HCT116 (cell line): Measurements from ENCODE around the gene LRPPRC. TPM values are rescaled to one million over a fixed set of nuclear protein-coding genes. Genes with fewer than 3 reads are reported as not detected.

Experiments
- ATAC-seq: fragments of 200-7000 bp; cut with Tn5 transposase; 2 replicates; pipeline ENCODE4 v1.9.1; 2020; ENCODE audit warnings: mild to moderate bottlenecking, moderate library complexity
- BruUV-seq: library from RNA; stranded (reverse); fragments of 400-500 nt; replicated peaks from 2 replicates; lab custom pipeline; 2021; lab: Mats Ljungman, UMichigan
- CTCF ChIA-PET: fragments of 300-600 bp; sonication (Branson Sonifier 250); formaldehyde crosslinking; loops from one replicate; lab custom pipeline; 2021; ENCODE audit warnings: antibody characterized with exemption; lab: Charles Lee
- POLR2A ChIA-PET: fragments of 300-600, 350-600 bp; sonication (Branson Sonifier 250); formaldehyde crosslinking; loops from one replicate; lab custom pipeline; 2021; ENCODE audit warnings: antibody characterized with exemption; lab: Charles Lee
- RAD21 ChIA-PET, 2 experiments: fragments of 300-600 bp; sonication (Branson Sonifier 250); formaldehyde crosslinking; loops; one replicate each; lab custom pipeline; 2023; ENCODE audit warnings: low total read pairs in 2 of 2; ENCODE audit not compliant: uncharacterized antibody in 2 of 2, unreplicated experiment in 2 of 2, low non-redundant PET in 1 of 2; lab: Charles Lee
- DNase-seq: peaks from one replicate; pipeline ENCODE4 v3.0.0-alpha.2; 2010; ENCODE audit warnings: low read depth, low spot score
- H2AFZ ChIP-seq: fragments of 200-600 bp; shearing (Covaris generic), sonication (generic); 2 replicates; pipeline ENCODE4 v1.6.1; 2017; ENCODE audit warnings: low read depth, mixed run types, mixed read lengths, antibody characterized with exemption, low read length; ENCODE audit not compliant: poor library complexity, severe bottlenecking
- H3K27ac ChIP-seq: 2 replicates; pipeline ENCODE4 v1.5.1; 2012; ENCODE audit warnings: low read depth, low read length
- H3K27me3 ChIP-seq: fragments of 200-600 bp; sonication (generic); 2 replicates; pipeline ENCODE4 v1.6.1; 2016; ENCODE audit warnings: mixed run types, low read length, mixed read lengths; ENCODE audit not compliant: insufficient read depth
- H3K36me3 ChIP-seq, 2 experiments: fragments of 200-500 bp in 1 of 2; fragments of 200-600 bp in 1 of 2; sonication (Bioruptor generic) in 1 of 2; sonication (generic) in 1 of 2; 2 replicates each; pipeline versions ENCODE4 v1.5.1 to v1.6.1; 2014 to 2016; ENCODE audit warnings: low read length in 2 of 2, inconsistent platforms in 1 of 2, mixed read lengths in 1 of 2, mixed run types in 1 of 2; ENCODE audit not compliant: insufficient read depth in 2 of 2, control insufficient read depth in 1 of 2
- H3K4me1 ChIP-seq, 2 experiments: fragments of 200-600 bp in 1 of 2; sonication (generic) in 1 of 2; 2 replicates each; pipeline versions ENCODE4 v1.5.1 to v1.6.1; 2012 to 2017; ENCODE audit warnings: low read length in 2 of 2, inconsistent platforms in 1 of 2, mild to moderate bottlenecking in 1 of 2, mixed read lengths in 1 of 2, mixed run types in 1 of 2, moderate library complexity in 1 of 2; ENCODE audit not compliant: insufficient read depth in 2 of 2, control insufficient read depth in 1 of 2
- H3K4me2 ChIP-seq: fragments of 200-600 bp; sonication (generic); 2 replicates; pipeline ENCODE4 v1.6.1; 2017; ENCODE audit warnings: mixed run types, low read length, mixed read lengths
- H3K4me3 ChIP-seq, 2 experiments: fragments of 200-600 bp in 1 of 2; sonication (generic) in 1 of 2; replicated peaks in 1 of 2; 2 replicates each; pipeline ENCODE4 v1.5.1; 2011 to 2016; ENCODE audit warnings: low read length in 2 of 2, control low read depth in 1 of 2, low read depth in 1 of 2, mild to moderate bottlenecking in 1 of 2, mixed read lengths in 1 of 2, mixed run types in 1 of 2
- H3K79me2 ChIP-seq: fragments of 200-600 bp; sonication (generic); 2 replicates; pipeline ENCODE4 v1.6.1; 2017; ENCODE audit warnings: mild to moderate bottlenecking, mixed run types, low read length, moderate library complexity, mixed read lengths; ENCODE audit not compliant: insufficient read depth
- H3K9ac ChIP-seq: fragments of 200-600 bp; sonication (generic); 2 replicates; pipeline ENCODE4 v1.6.1; 2016; ENCODE audit warnings: low read length, mixed read lengths
- H3K9me2 ChIP-seq: fragments of 200-600 bp; sonication (generic), shearing (Covaris generic); 2 replicates; pipeline ENCODE4 v1.6.1; 2017; ENCODE audit warnings: mixed run types, mild to moderate bottlenecking, moderate library complexity; ENCODE audit not compliant: insufficient read depth
- H3K9me3 ChIP-seq, 2 experiments: fragments of 200-500 bp in 1 of 2; fragments of 200-600 bp in 1 of 2; sonication (Bioruptor generic) in 1 of 2; sonication (generic) in 1 of 2; 2 replicates each; pipeline ENCODE4 v1.6.1; 2014 to 2017; ENCODE audit warnings: low read length in 2 of 2, mixed read lengths in 2 of 2, inconsistent platforms in 1 of 2, low read depth in 1 of 2, mild to moderate bottlenecking in 1 of 2, mixed run types in 1 of 2, moderate library complexity in 1 of 2; ENCODE audit not compliant: control insufficient read depth in 1 of 2, insufficient read depth in 1 of 2
- H4K20me1 ChIP-seq: fragments of 200-600 bp; sonication (generic), shearing (Covaris generic); 2 replicates; pipeline ENCODE4 v1.6.1; 2017; ENCODE audit warnings: mixed run types, mild to moderate bottlenecking, moderate library complexity; ENCODE audit not compliant: insufficient read depth
- CBX3 ChIP-seq: IDR thresholded peaks from 2 replicates; pipeline ENCODE4 v1.6.1; 2012; ENCODE audit warnings: low read depth
- CEBPB ChIP-seq: IDR thresholded peaks from 2 replicates; pipeline ENCODE4 v1.6.1; 2012; ENCODE audit warnings: low read depth
- EGR1 ChIP-seq: IDR thresholded peaks from 2 replicates; pipeline ENCODE4 v1.6.1; 2012; ENCODE audit warnings: low read depth
- ELF1 ChIP-seq: IDR thresholded peaks from 2 replicates; pipeline ENCODE4 v1.6.1; 2012; ENCODE audit warnings: low read depth, borderline replicate concordance
- EZH2 ChIP-seq: fragments of 200-600 bp; sonication (generic); IDR thresholded peaks from 2 replicates; pipeline ENCODE4 v1.6.1; 2017; ENCODE audit warnings: antibody characterized with exemption, mixed run types
- JUND ChIP-seq: IDR thresholded peaks from 2 replicates; pipeline ENCODE4 v1.6.1; 2012
- POLR2A ChIP-seq: IDR thresholded peaks from 2 replicates; pipeline ENCODE4 v1.7.0; 2011; ENCODE audit warnings: borderline replicate concordance; ENCODE audit not compliant: insufficient read depth, insufficient read length; ENCODE audit errors: extremely low read depth
- POLR2AphosphoS5 ChIP-seq: IDR thresholded peaks from 2 replicates; pipeline ENCODE4 v1.6.1; 2011; ENCODE audit warnings: mild to moderate bottlenecking, low read depth, low read length, moderate library complexity
- SIN3A ChIP-seq: IDR thresholded peaks from 2 replicates; pipeline ENCODE4 v1.6.1; 2012; ENCODE audit warnings: low read depth
- SP1 ChIP-seq: IDR thresholded peaks from 2 replicates; pipeline ENCODE4 v1.6.1; 2012; ENCODE audit warnings: low read depth
- SRF ChIP-seq: IDR thresholded peaks from 2 replicates; pipeline ENCODE4 v1.6.1; 2012; ENCODE audit warnings: low read depth
- TCF7L2 ChIP-seq: IDR thresholded peaks from 2 replicates; pipeline ENCODE4 v1.7.0; 2011; ENCODE audit warnings: borderline replicate concordance, inconsistent platforms; ENCODE audit not compliant: insufficient read depth, insufficient read length; ENCODE audit errors: extremely low read depth
- ZFX ChIP-seq: fragments of 450-650 bp; IDR thresholded peaks from 2 replicates; pipeline ENCODE4 v1.6.1; 2017
- intact Hi-C: fragments of 100-400 bp; cut with micrococcal nuclease; formaldehyde crosslinking; loops from 2 replicates; pipeline ENCODE4 v1.10.0; 2022
- total RNA-seq: library from RNA; stranded (reverse); gene quantifications from one replicate; pipeline ENCODE4 v1.2.1, GENCODE V29; 2021; ENCODE audit not compliant: unreplicated experiment
- TF ChIP-seq, protein P1 (sequence below): IDR thresholded peaks from 2 replicates; pipeline ENCODE4 v1.6.1; 2012; ENCODE audit warnings: low read depth
- TF ChIP-seq, protein P2 (sequence below): IDR thresholded peaks from 2 replicates; pipeline ENCODE4 v1.6.1; 2011; ENCODE audit warnings: mild to moderate bottlenecking, low read length, moderate library complexity; ENCODE audit not compliant: insufficient replicate concordance; ENCODE audit errors: extremely low read depth

Gene LRPPRC
- total RNA-seq, 1 experiment from 2014 or later = 210 TPM

DNA sequence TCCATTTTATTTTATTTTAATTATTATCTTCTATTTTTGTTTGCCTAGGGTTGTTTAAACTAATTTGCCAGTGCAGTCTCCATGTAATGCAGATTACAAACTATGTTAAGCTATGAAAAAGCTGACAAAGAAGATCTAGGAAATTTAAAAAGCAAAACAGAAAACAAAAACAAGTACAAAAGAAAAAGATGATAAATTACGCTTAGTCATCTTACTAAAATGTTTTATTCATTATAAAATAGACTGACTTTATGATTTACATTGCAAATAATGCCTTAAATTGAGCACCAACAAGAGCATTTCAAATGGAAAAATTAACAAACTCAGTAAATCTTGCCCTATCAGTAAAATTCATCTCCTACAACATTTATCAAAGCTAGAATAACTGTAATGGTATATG, 52.9 kb downstream of the LRPPRC start:
- TF ChIP-seq ELF1 = no peak
- Histone ChIP-seq H3K36me3 (peaks cover 56 to 69% of the 10 kb centered on the region in 2 experiments), H3K79me2 (peaks cover 95% of the 10 kb centered on the region), H3K9me2 (no peaks in the 10 kb centered on the region), H3K27ac (no peak overlapping the region), H3K4me3 (no peak overlapping the region), H2AFZ (no peak overlapping the region), H3K4me1 (no peaks in the 10 kb centered on the region), H3K9me3 (no peaks in the 10 kb centered on the region), H4K20me1 (peaks cover 41% of the 10 kb centered on the region; the same call in 1 of the 2 replicates), H3K27me3 (no peaks in the 10 kb centered on the region), H3K9ac (no peak overlapping the region), H3K4me2 (no peak overlapping the region)
- no peak for ATAC-seq
- intact Hi-C loops = no loop called here
- ChIA-PET CTCF (no interaction called here), RAD21 (interaction anchor here in 1 of 2 experiments (0.6 kb wide), 1 partner anchor 351 kb away, joined by 5 read pairs; no protein-coding TSS in a partner anchor), POLR2A (no interaction called here)
- BruUV-seq = no TSS peak
- no peak for DNase-seq

DNA sequence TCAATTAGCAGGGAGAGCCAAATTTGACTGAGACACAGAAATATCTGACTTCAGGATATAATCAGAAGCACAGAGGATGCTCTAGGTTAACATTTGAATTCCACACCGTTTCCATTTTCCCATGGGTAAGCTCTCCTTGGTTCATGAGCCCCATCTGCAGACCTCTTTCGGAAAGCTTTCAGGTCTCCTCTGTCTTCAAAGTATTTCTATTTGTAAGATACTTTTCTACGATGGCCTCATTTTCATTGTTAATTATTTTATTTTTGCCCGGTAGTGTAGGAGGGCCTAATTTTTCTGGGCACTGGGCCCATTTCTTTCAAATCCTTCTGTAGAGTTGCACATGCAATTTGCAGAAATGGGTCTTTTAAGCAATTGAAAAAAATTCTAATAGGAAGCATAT, 53.8 kb downstream of the LRPPRC start:
- Histone ChIP-seq H3K9me3 (no peaks in the 10 kb centered on the region), H2AFZ (no peak overlapping the region), H3K4me2 (no peak overlapping the region), H3K4me3 (no peak overlapping the region), H4K20me1 (peaks cover 44% of the 10 kb centered on the region; the same call in 1 of the 2 replicates), H3K4me1 (no peaks in the 10 kb centered on the region), H3K79me2 (peaks cover 98% of the 10 kb centered on the region), H3K27me3 (no peaks in the 10 kb centered on the region), H3K9ac (no peak overlapping the region), H3K9me2 (no peaks in the 10 kb centered on the region), H3K27ac (no peak overlapping the region), H3K36me3 (peaks cover 53 to 67% of the 10 kb centered on the region in 2 experiments)
- BruUV-seq = no TSS peak
- DNase-seq (no peak), ATAC-seq (no peak)
- intact Hi-C loops = no loop called here
- RAD21 ChIA-PET = no interaction called here
- CTCF ChIA-PET = no interaction called here
- POLR2A ChIA-PET = no interaction called here
- no peak for TF ChIP-seq SRF
- TF ChIP-seq TCF7L2 = no peak
- TF ChIP-seq SIN3A = no peak
- TF ChIP-seq CBX3 = no peak
- TF ChIP-seq POLR2AphosphoS5 = no peak
- no peak for TF ChIP-seq SP1
- TF ChIP-seq, protein P1, sequence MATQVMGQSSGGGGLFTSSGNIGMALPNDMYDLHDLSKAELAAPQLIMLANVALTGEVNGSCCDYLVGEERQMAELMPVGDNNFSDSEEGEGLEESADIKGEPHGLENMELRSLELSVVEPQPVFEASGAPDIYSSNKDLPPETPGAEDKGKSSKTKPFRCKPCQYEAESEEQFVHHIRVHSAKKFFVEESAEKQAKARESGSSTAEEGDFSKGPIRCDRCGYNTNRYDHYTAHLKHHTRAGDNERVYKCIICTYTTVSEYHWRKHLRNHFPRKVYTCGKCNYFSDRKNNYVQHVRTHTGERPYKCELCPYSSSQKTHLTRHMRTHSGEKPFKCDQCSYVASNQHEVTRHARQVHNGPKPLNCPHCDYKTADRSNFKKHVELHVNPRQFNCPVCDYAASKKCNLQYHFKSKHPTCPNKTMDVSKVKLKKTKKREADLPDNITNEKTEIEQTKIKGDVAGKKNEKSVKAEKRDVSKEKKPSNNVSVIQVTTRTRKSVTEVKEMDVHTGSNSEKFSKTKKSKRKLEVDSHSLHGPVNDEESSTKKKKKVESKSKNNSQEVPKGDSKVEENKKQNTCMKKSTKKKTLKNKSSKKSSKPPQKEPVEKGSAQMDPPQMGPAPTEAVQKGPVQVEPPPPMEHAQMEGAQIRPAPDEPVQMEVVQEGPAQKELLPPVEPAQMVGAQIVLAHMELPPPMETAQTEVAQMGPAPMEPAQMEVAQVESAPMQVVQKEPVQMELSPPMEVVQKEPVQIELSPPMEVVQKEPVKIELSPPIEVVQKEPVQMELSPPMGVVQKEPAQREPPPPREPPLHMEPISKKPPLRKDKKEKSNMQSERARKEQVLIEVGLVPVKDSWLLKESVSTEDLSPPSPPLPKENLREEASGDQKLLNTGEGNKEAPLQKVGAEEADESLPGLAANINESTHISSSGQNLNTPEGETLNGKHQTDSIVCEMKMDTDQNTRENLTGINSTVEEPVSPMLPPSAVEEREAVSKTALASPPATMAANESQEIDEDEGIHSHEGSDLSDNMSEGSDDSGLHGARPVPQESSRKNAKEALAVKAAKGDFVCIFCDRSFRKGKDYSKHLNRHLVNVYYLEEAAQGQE = no peak
- no peak for TF ChIP-seq JUND
- TF ChIP-seq ELF1 = no peak
- no peak for TF ChIP-seq EZH2
- TF ChIP-seq CEBPB = no peak
- TF ChIP-seq ZFX = no peak
- no peak for TF ChIP-seq POLR2A
- TF ChIP-seq EGR1 = no peak
- TF ChIP-seq, protein P2, sequence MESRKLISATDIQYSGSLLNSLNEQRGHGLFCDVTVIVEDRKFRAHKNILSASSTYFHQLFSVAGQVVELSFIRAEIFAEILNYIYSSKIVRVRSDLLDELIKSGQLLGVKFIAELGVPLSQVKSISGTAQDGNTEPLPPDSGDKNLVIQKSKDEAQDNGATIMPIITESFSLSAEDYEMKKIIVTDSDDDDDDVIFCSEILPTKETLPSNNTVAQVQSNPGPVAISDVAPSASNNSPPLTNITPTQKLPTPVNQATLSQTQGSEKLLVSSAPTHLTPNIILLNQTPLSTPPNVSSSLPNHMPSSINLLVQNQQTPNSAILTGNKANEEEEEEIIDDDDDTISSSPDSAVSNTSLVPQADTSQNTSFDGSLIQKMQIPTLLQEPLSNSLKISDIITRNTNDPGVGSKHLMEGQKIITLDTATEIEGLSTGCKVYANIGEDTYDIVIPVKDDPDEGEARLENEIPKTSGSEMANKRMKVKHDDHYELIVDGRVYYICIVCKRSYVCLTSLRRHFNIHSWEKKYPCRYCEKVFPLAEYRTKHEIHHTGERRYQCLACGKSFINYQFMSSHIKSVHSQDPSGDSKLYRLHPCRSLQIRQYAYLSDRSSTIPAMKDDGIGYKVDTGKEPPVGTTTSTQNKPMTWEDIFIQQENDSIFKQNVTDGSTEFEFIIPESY = no peak
